K562 (cell line): ENCODE data around the gene RNF114. TPM values are rescaled to one million over a fixed set of nuclear protein-coding genes. Genes with fewer than 3 reads are reported as not detected.
A peak's percentile ranks its signal among the peaks of the same experiment; 100 is the strongest.

Experiments used
- CBX5 ChIP-seq: IDR thresholded peaks from 2 replicates; pipeline ENCODE4 v1.6.1; 2014; ENCODE audit warnings: low read depth, borderline replicate concordance
- CXXC5 ChIP-seq: fragments of 250-450 bp; sonication (Bioruptor Pico); IDR thresholded peaks from 2 replicates; pipeline ENCODE4 v1.8.0; 2022; ENCODE audit warnings: inconsistent platforms, mild to moderate bottlenecking, moderate library complexity
- DIDO1 ChIP-seq: fragments of 450-650 bp; IDR thresholded peaks from 2 replicates; pipeline ENCODE4 v1.6.1; 2016; ENCODE audit warnings: low read depth, missing biosample characterization, missing genetic modification characterization
- E2F5 ChIP-seq: sonication (generic); formaldehyde crosslinking; IDR thresholded peaks from 2 replicates; pipeline ENCODE4 v1.8.0; 2022; ENCODE audit warnings: mild to moderate bottlenecking, missing genetic modification reagents
- ERF ChIP-seq: fragments of 450-650 bp; formaldehyde crosslinking; IDR thresholded peaks from 2 replicates; pipeline ENCODE4 v1.4.0; 2020; ENCODE audit warnings: mild to moderate bottlenecking, mixed read lengths
- HDAC1 ChIP-seq, 2 experiments: fragments of 450-650 bp; IDR thresholded peaks; 2 replicates each; pipeline ENCODE4 v1.6.1; 2016 to 2017; ENCODE audit warnings: inconsistent platforms in 1 of 2, mild to moderate bottlenecking in 1 of 2, moderate library complexity in 1 of 2
- NBN ChIP-seq: fragments of 450-650 bp; IDR thresholded peaks from 2 replicates; pipeline ENCODE4 v1.6.1; 2016; ENCODE audit warnings: low read depth, mild to moderate bottlenecking
- PCBP2 ChIP-seq: fragments of 200-400 bp; formaldehyde crosslinking; IDR thresholded peaks from 2 replicates; pipeline ENCODE4 v1.6.1; 2018; ENCODE audit warnings: low read length, low read depth, mild to moderate bottlenecking, moderate library complexity; ENCODE audit not compliant: poor library complexity, severe bottlenecking
- PHF20 ChIP-seq: fragments of 450-650 bp; IDR thresholded peaks from 2 replicates; pipeline ENCODE4 v1.6.1; 2018; ENCODE audit not compliant: partially characterized antibody
- PML ChIP-seq: IDR thresholded peaks from 2 replicates; pipeline ENCODE4 v1.6.1; 2012; ENCODE audit warnings: low read length, inconsistent platforms
- POLR2H ChIP-seq: IDR thresholded peaks from 2 replicates; pipeline ENCODE4 v1.6.1; 2016; ENCODE audit warnings: missing genetic modification characterization, low read depth, mild to moderate bottlenecking, control low read depth, missing compliant biosample characterization, moderate library complexity
- SFPQ ChIP-seq: fragments of 200-400 bp; formaldehyde crosslinking; IDR thresholded peaks from 2 replicates; pipeline ENCODE4 v1.6.1; 2017; ENCODE audit warnings: mild to moderate bottlenecking, low read depth, low read length, moderate library complexity
- TAL1 ChIP-seq: fragments of 450-650 bp; IDR thresholded peaks from 2 replicates; pipeline ENCODE4 v1.6.1; 2016; ENCODE audit warnings: mild to moderate bottlenecking
- THAP7 ChIP-seq: fragments of 250-450 bp; sonication (Bioruptor Pico); IDR thresholded peaks from 2 replicates; pipeline ENCODE4 v1.5.0; 2021
- ZFX ChIP-seq: sonication (generic); formaldehyde crosslinking; IDR thresholded peaks from 2 replicates; pipeline ENCODE4 v1.8.0; 2022; ENCODE audit warnings: mild to moderate bottlenecking, missing genetic modification reagents, moderate library complexity
- ZNF232 ChIP-seq: sonication (generic); formaldehyde crosslinking; IDR thresholded peaks from 2 replicates; pipeline ENCODE4 v1.8.0; 2022; ENCODE audit warnings: mild to moderate bottlenecking, missing genetic modification reagents
- ZNF3 ChIP-seq: fragments of 250-450 bp; sonication (Bioruptor Pico); IDR thresholded peaks from 2 replicates; pipeline ENCODE4 v1.5.0; 2021; ENCODE audit warnings: mild to moderate bottlenecking, moderate library complexity
- ZNF398 ChIP-seq: fragments of 250-450 bp; sonication (Bioruptor Pico); IDR thresholded peaks from 2 replicates; pipeline ENCODE4 v1.8.0; 2021; ENCODE audit warnings: moderate library complexity, mild to moderate bottlenecking, inconsistent platforms
- polyA plus RNA-seq, 8 experiments: library from polyadenylated mRNA; depleted of rRNA in 4 of 8; stranded (reverse) in 5 of 8; unstranded in 3 of 8; fragments of >200 nt; fragmentation: Nextera tagmentation in 2 of 8; fragmentation: Illumina TruSeq in 1 of 8; extraction: Ambion mirVana in 2 of 8; extraction: Trizol in 1 of 8; gene quantifications; 2 replicates each; pipeline versions ENCODE4 v1.2.1 to v1.2.3, GENCODE V29; 2011 to 2014; ENCODE audit warnings: inconsistent platforms in 1 of 8, missing spikeins in 1 of 8
- total RNA-seq, 7 experiments: library from RNA; depleted of rRNA in 6 of 7; stranded (reverse); fragments of >200 nt in 6 of 7; fragmentation: Illumina TruSeq in 2 of 7; extraction: Trizol in 2 of 7; gene quantifications; 2 replicates each; pipeline versions ENCODE4 v1.2.1 to v1.2.3, GENCODE V29; 2011 to 2021; ENCODE audit warnings: low replicate concordance in 1 of 7
- TF ChIP-seq, protein P1 (sequence below): sonication (generic); formaldehyde crosslinking; IDR thresholded peaks from 2 replicates; pipeline ENCODE4 v1.8.0; 2022; ENCODE audit warnings: mild to moderate bottlenecking, missing genetic modification reagents, borderline replicate concordance

RNF114 gene
- total and polyA plus RNA-seq, 9 of the 15 experiments (the other 6 are each of a cell fraction or from before 2014, with no cell fraction given), result 38.6 to 111 (median 62.6) TPM

DNA sequence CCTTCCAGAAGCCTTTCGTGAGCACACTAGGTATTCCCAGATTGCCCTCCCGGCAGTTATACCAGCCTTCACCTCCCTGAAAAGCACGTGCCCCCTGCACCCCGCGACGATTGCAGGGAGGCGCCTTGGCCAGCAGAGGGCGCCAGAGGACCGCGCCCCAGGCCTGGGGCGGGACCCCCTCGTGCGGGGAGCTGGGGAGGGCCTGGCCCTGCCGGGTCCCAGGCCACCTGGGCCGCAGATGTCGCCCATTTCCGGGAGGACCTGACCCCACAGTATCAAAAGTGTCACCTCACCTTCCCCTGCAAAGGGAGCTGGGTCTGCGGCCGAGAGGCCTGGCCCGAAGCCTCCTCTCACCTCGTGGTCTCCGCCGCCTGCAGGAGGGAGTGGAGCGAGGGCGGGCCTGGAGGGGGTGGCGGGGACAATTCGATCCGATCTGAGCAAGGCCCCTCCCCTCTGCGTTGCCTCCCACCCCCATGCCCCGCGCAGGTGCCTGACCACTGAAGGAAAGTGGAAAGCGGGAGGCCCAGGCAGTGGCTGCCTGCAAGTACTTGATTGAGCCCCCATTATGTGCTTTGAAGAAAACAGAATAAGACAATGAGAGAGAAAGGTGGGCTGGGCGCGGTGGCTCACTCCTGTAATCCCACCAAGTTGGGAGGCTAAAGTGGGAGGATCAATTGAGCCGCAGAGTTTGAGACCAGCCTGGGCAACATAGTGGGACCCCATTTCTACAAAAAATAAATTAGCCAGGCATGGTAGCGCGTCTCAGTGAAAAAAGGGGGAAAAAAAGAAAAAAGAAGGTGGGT lies 43.0 kb downstream of the RNF114 start (continued):
- TF ChIP-seq TAL1, result no peak
- TF ChIP-seq NBN, result peak; percentile 72
- no peak for TF ChIP-seq POLR2H (tag)
- peak; percentile 48 for TF ChIP-seq PHF20
- peak in 1 of 2 experiments; percentile 82; a peak in 2 of 4 replicates for TF ChIP-seq HDAC1 (IDR thresholded peaks at IDR 0.05)
- TF ChIP-seq, protein P1, sequence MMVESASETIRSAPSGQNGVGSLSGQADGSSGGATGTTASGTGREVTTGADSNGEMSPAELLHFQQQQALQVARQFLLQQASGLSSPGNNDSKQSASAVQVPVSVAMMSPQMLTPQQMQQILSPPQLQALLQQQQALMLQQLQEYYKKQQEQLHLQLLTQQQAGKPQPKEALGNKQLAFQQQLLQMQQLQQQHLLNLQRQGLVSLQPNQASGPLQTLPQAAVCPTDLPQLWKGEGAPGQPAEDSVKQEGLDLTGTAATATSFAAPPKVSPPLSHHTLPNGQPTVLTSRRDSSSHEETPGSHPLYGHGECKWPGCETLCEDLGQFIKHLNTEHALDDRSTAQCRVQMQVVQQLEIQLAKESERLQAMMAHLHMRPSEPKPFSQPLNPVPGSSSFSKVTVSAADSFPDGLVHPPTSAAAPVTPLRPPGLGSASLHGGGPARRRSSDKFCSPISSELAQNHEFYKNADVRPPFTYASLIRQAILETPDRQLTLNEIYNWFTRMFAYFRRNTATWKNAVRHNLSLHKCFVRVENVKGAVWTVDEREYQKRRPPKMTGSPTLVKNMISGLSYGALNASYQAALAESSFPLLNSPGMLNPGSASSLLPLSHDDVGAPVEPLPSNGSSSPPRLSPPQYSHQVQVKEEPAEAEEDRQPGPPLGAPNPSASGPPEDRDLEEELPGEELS (CRISPR knock-in tag), result no peak; the same call in 1 of the 2 replicates
- TF ChIP-seq ZNF232 (CRISPR knock-in tag), result no peak
- TF ChIP-seq ZNF398 (CRISPR knock-in tag), result no peak
- TF ChIP-seq ZNF3, result no peak
- no peak for TF ChIP-seq ERF (CRISPR knock-in tag)
- no peak for TF ChIP-seq CBX5
- no peak for TF ChIP-seq E2F5
- TF ChIP-seq PCBP2, result no peak
- no peak for TF ChIP-seq PML
- peak; percentile 95 for TF ChIP-seq ZFX
- TF ChIP-seq DIDO1 (tag), result no peak
- TF ChIP-seq SFPQ, result no peak
- peak; percentile 82 for TF ChIP-seq CXXC5 (CRISPR knock-in tag)
- no peak for TF ChIP-seq THAP7 (CRISPR knock-in tag)
